Osteoblast (primary cell): ENCODE data around the gene LLCFC1. TPM values are rescaled to one million over a fixed set of nuclear protein-coding genes. Genes with fewer than 3 reads are reported as not detected.

ENCODE experiments used
- DNase-seq: peaks from one replicate; pipeline ENCODE4 v3.0.0; 2011; ENCODE audit warnings: low spot score, mixed read lengths; ENCODE audit not compliant: insufficient read length; ENCODE audit errors: missing footprints
- H2AFZ ChIP-seq: 2 replicates; pipeline ENCODE4 v1.6.0; 2011; ENCODE audit warnings: mild to moderate bottlenecking, low read length
- H3K27ac ChIP-seq: 2 replicates; pipeline ENCODE4 v1.5.1; 2011; ENCODE audit warnings: mild to moderate bottlenecking, low read depth, low read length, moderate library complexity
- H3K27me3 ChIP-seq: 2 replicates; pipeline ENCODE4 v1.6.0; 2012; ENCODE audit warnings: mild to moderate bottlenecking, control low read depth, inconsistent platforms, low read length, moderate library complexity; ENCODE audit not compliant: insufficient read depth
- H3K36me3 ChIP-seq: 2 replicates; pipeline ENCODE4 v1.5.1; 2011; ENCODE audit warnings: mild to moderate bottlenecking, low read length, control low read depth, moderate library complexity; ENCODE audit not compliant: insufficient read depth
- H3K4me1 ChIP-seq: 2 replicates; pipeline ENCODE4 v1.5.1; 2011; ENCODE audit warnings: mild to moderate bottlenecking, low read length, control low read depth, moderate library complexity; ENCODE audit not compliant: insufficient read depth
- H3K4me2 ChIP-seq: 2 replicates; pipeline ENCODE4 v1.6.0; 2011; ENCODE audit warnings: mild to moderate bottlenecking, low read length; ENCODE audit not compliant: insufficient read depth
- H3K4me3 ChIP-seq: fragments of 200-600 bp; sonication (generic); 3 replicates; pipeline ENCODE4 v1.5.1; 2012; ENCODE audit warnings: mild to moderate bottlenecking, low read length, inconsistent platforms; ENCODE audit not compliant: insufficient read depth
- H3K79me2 ChIP-seq: 2 replicates; pipeline ENCODE4 v1.6.0; 2012; ENCODE audit warnings: mild to moderate bottlenecking, low read length, control low read depth, inconsistent platforms; ENCODE audit not compliant: insufficient read depth
- H3K9me3 ChIP-seq: 2 replicates; pipeline ENCODE4 v1.5.1; 2011; ENCODE audit warnings: low read depth, low read length, control low read depth
- H4K20me1 ChIP-seq: 2 replicates; pipeline ENCODE4 v1.6.0; 2012; ENCODE audit warnings: mild to moderate bottlenecking, low read length, control low read depth; ENCODE audit not compliant: insufficient read depth
- total RNA-seq: library from RNA; depleted of rRNA; stranded (reverse); fragments of >200 nt; gene quantifications from 2 replicates; pipeline ENCODE4 v1.2.3, GENCODE V29; 2012
- TF ChIP-seq, protein P1 (sequence below): IDR thresholded peaks from 2 replicates; pipeline ENCODE4 v1.5.1; 2011; ENCODE audit warnings: mild to moderate bottlenecking, low read depth, low read length, moderate library complexity; ENCODE audit errors: extremely low read depth

Gene LLCFC1
- not detected in 2 replicates for total RNA-seq

DNA sequence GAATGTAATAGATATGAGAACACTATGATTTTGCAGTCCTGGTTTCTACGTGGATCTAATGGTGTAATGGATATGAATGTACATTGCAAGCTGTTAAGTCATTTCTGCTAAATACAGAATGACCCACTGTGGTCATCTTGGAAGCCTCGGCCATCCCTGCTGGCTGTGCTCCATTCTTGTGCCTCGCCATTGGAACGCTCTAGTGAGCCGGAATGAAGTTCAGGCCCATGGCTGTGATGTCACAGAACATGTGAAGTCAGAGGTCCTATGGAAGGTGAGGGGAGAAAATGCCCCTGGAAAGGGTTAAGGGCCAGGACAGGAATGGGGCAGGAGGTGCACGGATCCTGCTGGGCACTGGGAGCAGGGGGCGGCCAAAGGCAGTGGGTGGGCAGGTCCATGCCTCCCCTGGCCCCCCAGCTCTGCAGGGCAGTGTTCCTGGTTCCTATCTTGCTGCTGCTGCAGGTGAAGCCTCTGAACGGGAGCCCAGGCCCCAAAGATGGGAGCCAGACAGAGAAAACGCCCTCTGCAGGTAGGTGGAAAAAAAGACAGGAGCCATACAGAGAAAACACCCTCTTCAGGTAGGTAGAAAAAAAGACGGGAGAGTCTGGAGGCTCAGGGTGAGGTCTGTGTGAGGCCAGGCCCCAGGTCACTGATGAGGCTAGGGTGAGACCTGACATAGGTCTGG lies at the start of gene LLCFC1:
Gene LLCFC1 (plus strand): TSS at position 259 of the 685 bp plus-strand sequence. CDS start 138 bp downstream, at position 397.
- Histone ChIP-seq H3K27ac (no peak within 1 kb of the TSS), H4K20me1 (no peaks in the 10 kb centered on the region), H3K4me3 (no peak within 1 kb of the TSS), H2AFZ (no peak within 1 kb of the TSS), H3K79me2 (no peaks in the 10 kb centered on the region), H3K36me3 (no peaks in the 10 kb centered on the region), H3K9me3 (no peaks in the 10 kb centered on the region), H3K4me1 (no peaks in the 10 kb centered on the region), H3K27me3 (no peaks in the 10 kb centered on the region), H3K4me2 (no peak within 1 kb of the TSS)
- no peak for DNase-seq
- TF ChIP-seq, protein P1, sequence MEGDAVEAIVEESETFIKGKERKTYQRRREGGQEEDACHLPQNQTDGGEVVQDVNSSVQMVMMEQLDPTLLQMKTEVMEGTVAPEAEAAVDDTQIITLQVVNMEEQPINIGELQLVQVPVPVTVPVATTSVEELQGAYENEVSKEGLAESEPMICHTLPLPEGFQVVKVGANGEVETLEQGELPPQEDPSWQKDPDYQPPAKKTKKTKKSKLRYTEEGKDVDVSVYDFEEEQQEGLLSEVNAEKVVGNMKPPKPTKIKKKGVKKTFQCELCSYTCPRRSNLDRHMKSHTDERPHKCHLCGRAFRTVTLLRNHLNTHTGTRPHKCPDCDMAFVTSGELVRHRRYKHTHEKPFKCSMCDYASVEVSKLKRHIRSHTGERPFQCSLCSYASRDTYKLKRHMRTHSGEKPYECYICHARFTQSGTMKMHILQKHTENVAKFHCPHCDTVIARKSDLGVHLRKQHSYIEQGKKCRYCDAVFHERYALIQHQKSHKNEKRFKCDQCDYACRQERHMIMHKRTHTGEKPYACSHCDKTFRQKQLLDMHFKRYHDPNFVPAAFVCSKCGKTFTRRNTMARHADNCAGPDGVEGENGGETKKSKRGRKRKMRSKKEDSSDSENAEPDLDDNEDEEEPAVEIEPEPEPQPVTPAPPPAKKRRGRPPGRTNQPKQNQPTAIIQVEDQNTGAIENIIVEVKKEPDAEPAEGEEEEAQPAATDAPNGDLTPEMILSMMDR = no peak

DNA sequence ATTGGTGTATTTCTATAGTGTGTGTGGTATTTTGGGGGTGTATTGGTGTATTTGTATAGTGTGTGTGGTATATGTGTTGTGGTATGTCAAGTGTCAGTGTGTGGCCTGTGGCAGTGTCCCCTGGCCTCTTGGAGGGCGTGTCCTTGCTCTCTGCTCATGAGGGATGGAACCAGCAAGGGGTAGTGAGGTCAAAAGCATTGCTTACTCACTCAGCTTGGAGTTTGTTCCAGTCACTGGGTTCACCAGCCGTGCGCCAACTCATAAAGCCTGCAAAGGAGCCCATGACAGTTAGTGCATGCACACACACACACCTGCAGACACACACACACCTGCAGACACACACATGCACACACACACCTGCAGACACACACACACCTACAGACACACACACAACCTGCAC lies 49.5 kb upstream of the LLCFC1 start:
- Histone ChIP-seq H3K27me3 (no peaks in the 10 kb centered on the region), H3K27ac (no peak overlapping the region), H3K4me3 (no peak overlapping the region), H2AFZ (no peak overlapping the region), H3K9me3 (no peaks in the 10 kb centered on the region), H3K4me2 (no peak overlapping the region), H3K4me1 (no peaks in the 10 kb centered on the region), H3K36me3 (no peaks in the 10 kb centered on the region), H3K79me2 (no peaks in the 10 kb centered on the region), H4K20me1 (no peaks in the 10 kb centered on the region)
- TF ChIP-seq, protein P1 = no peak
- DNase-seq = no peak

DNA sequence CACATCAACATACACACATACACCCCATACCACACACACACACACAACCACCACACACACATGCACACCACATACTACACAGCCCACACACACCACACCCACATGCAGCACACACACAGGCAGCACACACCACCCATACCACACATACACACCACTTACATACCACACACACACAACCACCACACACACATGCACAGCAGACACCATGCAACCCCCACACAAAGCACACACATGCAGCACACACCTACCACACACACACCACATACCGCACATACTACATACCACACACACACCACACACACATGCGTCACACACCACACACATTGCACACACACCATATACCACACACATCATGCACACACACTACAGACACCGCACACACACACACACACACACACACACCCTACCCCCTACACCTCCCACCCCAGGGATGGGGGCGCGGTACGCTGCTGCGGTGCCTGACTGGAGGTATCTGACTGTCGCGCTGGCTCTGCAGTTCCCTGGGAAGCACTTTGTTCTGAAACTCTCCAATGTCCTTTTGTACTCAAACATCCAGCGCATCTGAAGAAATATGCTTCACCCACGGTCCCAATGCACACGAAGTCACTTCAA lies 48.3 kb upstream of the LLCFC1 start:
- Histone ChIP-seq H3K27ac (no peak overlapping the region), H4K20me1 (no peaks in the 10 kb centered on the region), H3K79me2 (no peaks in the 10 kb centered on the region), H3K4me3 (no peak overlapping the region), H3K9me3 (no peaks in the 10 kb centered on the region), H3K27me3 (peaks cover 3% of the 10 kb centered on the region), H2AFZ (no peak overlapping the region), H3K4me1 (no peaks in the 10 kb centered on the region), H3K4me2 (no peak overlapping the region), H3K36me3 (no peaks in the 10 kb centered on the region)
- DNase-seq = no peak
- TF ChIP-seq, protein P1 = no peak

DNA sequence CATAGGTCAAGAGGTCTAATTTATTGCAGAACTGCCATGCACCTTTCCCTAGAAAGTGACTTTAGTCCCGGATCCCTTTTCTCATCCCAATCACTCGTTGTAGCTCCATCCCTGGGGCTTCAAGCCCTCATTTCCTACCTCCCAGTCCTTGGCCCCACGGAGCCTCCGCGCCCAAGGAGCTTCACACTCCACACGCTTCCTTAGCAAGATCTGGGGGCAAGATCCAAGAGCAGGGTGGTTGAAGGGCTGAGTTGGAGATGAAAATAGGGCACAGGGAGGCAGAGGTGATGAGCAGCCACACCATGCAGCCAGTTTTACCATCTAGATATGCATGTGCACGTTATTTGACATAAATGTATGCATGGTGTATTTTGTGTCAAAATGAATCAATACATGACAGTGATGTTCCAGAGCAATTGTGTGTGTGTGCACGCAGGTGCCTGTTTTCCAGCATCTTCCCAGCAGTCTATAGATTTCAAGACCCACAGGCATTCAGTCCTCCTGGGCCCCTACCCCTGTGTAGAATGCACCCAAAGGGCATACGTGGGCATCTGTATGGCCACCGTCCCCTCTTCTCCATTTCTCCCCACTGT lies 47.7 kb upstream of the LLCFC1 start:
- no peak for DNase-seq
- H3K4me1 ChIP-seq = no peaks in the 10 kb centered on the region
- no peaks in the 10 kb centered on the region for H3K36me3 ChIP-seq
- H3K4me2 ChIP-seq = no peak overlapping the region
- no peaks in the 10 kb centered on the region for H4K20me1 ChIP-seq
- no peak overlapping the region for H2AFZ ChIP-seq
- peaks cover 3% of the 10 kb centered on the region for H3K27me3 ChIP-seq
- no peak overlapping the region for H3K27ac ChIP-seq
- no peaks in the 10 kb centered on the region for H3K79me2 ChIP-seq
- H3K4me3 ChIP-seq = no peak overlapping the region
- TF ChIP-seq, protein P1 = no peak
- H3K9me3 ChIP-seq = no peaks in the 10 kb centered on the region
